Naive thymus-derived CD4-positive, alpha-beta T cell (primary cell): ENCODE data around the gene SH3RF3. TPM values are rescaled to one million over a fixed set of nuclear protein-coding genes. Genes with fewer than 3 reads are reported as not detected.

Experiments
- ATAC-seq: fragments of 150-1000 bp; cut with Tn5 transposase; 2 replicates; pipeline ENCODE4 v1.10.0; 2021; ENCODE audit warnings: mild to moderate bottlenecking, moderate library complexity
- CTCF ChIA-PET: fragments of 350-600 bp; sonication (Branson Sonifier 250); formaldehyde crosslinking; loops from one replicate; lab custom pipeline; 2021; ENCODE audit warnings: antibody characterized with exemption; lab: Charles Lee
- POLR2A ChIA-PET: fragments of 350-600 bp; sonication (Branson Sonifier 250); formaldehyde crosslinking; loops from one replicate; lab custom pipeline; 2021; ENCODE audit warnings: antibody characterized with exemption, inconsistent platforms; lab: Charles Lee
- DNase-seq, 9 donors: peaks; one replicate each; pipeline versions ENCODE4 v3.0.0 to v3.0.0-alpha.2; 2020 to 2022; ENCODE audit warnings: mixed read lengths in 1 of 9
- H3K27ac ChIP-seq: one replicate; pipeline ENCODE4 v1.7.0; 2013; ENCODE audit warnings: mild to moderate bottlenecking, low read depth, low read length, moderate library complexity
- H3K27me3 ChIP-seq, 2 donors: one replicate each; pipeline ENCODE4 v1.7.0; 2013; ENCODE audit warnings: low read length in 2 of 2, mild to moderate bottlenecking in 2 of 2, moderate library complexity in 2 of 2; ENCODE audit not compliant: control insufficient read depth in 2 of 2, insufficient read depth in 2 of 2
- H3K36me3 ChIP-seq, 3 experiments: 1 replicate in 2 of 3; 2 replicates in 1 of 3; pipeline ENCODE4 v1.7.0; 2013; ENCODE audit warnings: low read length in 3 of 3, mild to moderate bottlenecking in 3 of 3, moderate library complexity in 1 of 3; ENCODE audit not compliant: insufficient read depth in 3 of 3, control insufficient read depth in 2 of 3
- H3K4me1 ChIP-seq, 2 donors: one replicate each; pipeline ENCODE4 v1.7.0; 2013; ENCODE audit warnings: low read length in 2 of 2, mild to moderate bottlenecking in 2 of 2, moderate library complexity in 1 of 2; ENCODE audit not compliant: control insufficient read depth in 2 of 2, insufficient read depth in 2 of 2
- H3K4me3 ChIP-seq: 2 replicates; pipeline ENCODE4 v1.7.0; 2013; ENCODE audit warnings: mild to moderate bottlenecking, low read length
- H3K9me3 ChIP-seq, 3 experiments: 1 replicate in 2 of 3; 2 replicates in 1 of 3; pipeline ENCODE4 v1.7.0; 2013; ENCODE audit warnings: low read length in 3 of 3; ENCODE audit not compliant: control insufficient read depth in 2 of 3
- H3K27ac Mint-ChIP-seq, 9 donors: one replicate each; pipeline ENCODE4 v1.8.0; 2020 to 2022; ENCODE audit warnings: mixed read lengths in 9 of 9, mild to moderate bottlenecking in 8 of 9, moderate library complexity in 5 of 9, inconsistent platforms in 2 of 9
- H3K27me3 Mint-ChIP-seq, 5 donors: one replicate each; pipeline ENCODE4 v1.8.0; 2021 to 2022; ENCODE audit warnings: mixed read lengths in 5 of 5, mild to moderate bottlenecking in 1 of 5
- H3K36me3 Mint-ChIP-seq, 5 donors: one replicate each; pipeline ENCODE4 v1.8.0; 2020 to 2022; ENCODE audit warnings: mixed read lengths in 5 of 5, mild to moderate bottlenecking in 3 of 5, inconsistent platforms in 1 of 5
- H3K4me1 Mint-ChIP-seq, 7 donors: one replicate each; pipeline ENCODE4 v1.8.0; 2020 to 2022; ENCODE audit warnings: mixed read lengths in 7 of 7, mild to moderate bottlenecking in 3 of 7, inconsistent platforms in 1 of 7
- H3K4me3 Mint-ChIP-seq, 10 donors: one replicate each; pipeline ENCODE4 v1.8.0; 2020 to 2022; ENCODE audit warnings: mild to moderate bottlenecking in 10 of 10, mixed read lengths in 10 of 10, moderate library complexity in 6 of 10, inconsistent platforms in 2 of 10
- H3K9me3 Mint-ChIP-seq, 11 donors: one replicate each; pipeline ENCODE4 v1.8.0; 2020 to 2022; ENCODE audit warnings: mixed read lengths in 11 of 11, mild to moderate bottlenecking in 4 of 11, inconsistent platforms in 1 of 11, moderate library complexity in 1 of 11
- intact Hi-C, 2 donors: fragments of 100-400 bp; cut with micrococcal nuclease; formaldehyde crosslinking; loops; one replicate each; pipeline ENCODE4 v1.15.1; 2023
- polyA plus RNA-seq, 2 donors: library from polyadenylated mRNA; unstranded; fragments of 300-500 nt; fragmentation: Illumina TruSeq; gene quantifications; one replicate each; pipeline ENCODE4 v1.2.3, GENCODE V29; 2021
- total RNA-seq, 6 experiments: library from RNA in 5 of 6; stranded (reverse) in 5 of 6; gene quantifications; 1 replicate in 5 of 6; 2 replicates in 1 of 6; pipeline ENCODE4 v1.2.3 and lab custom pipeline; 2021 to 2026

SH3RF3 gene
- total and polyA plus RNA-seq, 7 experiments from 2014 or later: 0.19 to 11.5 (median 4.8) TPM

- Mint-ChIP-seq H3K36me3 (peaks cover 0 to 4% (median 0%) of the 10 kb centered on the region in 5 donors), H3K27me3 (no peaks in the 10 kb centered on the region), H3K4me3 (no peak overlapping the region), H3K27ac (no peak overlapping the region), H3K9me3 (peaks cover 0 to 2% (median 0%) of the 10 kb centered on the region in 11 donors), H3K4me1 (peaks cover 0 to 42% (median 24%) of the 10 kb centered on the region in 7 donors)
- no peak for ATAC-seq
- Histone ChIP-seq H3K27me3 (no peaks in the 10 kb centered on the region), H3K36me3 (no peaks in the 10 kb centered on the region), H3K4me1 (no peaks in the 10 kb centered on the region), H3K9me3 (no peaks in the 10 kb centered on the region), H3K27ac (no peak overlapping the region), H3K4me3 (no peak overlapping the region)
- no peak for DNase-seq
- ChIA-PET CTCF (no interaction called here), POLR2A (no interaction called here)
- intact Hi-C loops: no loop called here
These were observed 135.8 kb downstream of the SH3RF3 start for GRCh38 chr2:109264595-109265328.

DNA sequence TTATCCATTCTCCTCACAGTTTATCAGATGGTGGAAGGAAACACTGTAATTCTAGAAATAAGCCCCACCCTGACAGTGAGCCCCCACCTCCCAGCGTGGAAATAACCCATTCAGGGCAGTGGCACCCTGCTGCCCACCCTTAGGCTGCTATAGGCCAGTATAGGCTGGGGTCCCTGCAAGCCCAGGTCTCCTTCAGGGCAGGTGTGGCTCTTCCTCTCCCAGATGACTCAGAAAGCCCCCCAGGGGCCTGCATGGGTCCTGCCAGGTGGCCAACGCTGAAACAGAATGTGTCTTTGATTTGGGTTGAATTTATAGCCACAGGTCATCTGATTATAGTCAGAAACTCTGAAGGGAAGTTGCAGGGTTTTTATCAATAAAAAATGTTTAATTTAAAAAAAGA, 136.4 kb downstream of the SH3RF3 start:
- intact Hi-C loops: no loop called here
- Mint-ChIP-seq H3K36me3 (peaks cover 0 to 4% (median 0%) of the 10 kb centered on the region in 5 donors), H3K27me3 (no peaks in the 10 kb centered on the region), H3K4me3 (no peak overlapping the region), H3K9me3 (peaks cover 0 to 2% (median 0%) of the 10 kb centered on the region in 11 donors), H3K4me1 (peaks cover 0 to 36% (median 18%) of the 10 kb centered on the region in 7 donors), H3K27ac (no peak overlapping the region)
- ATAC-seq (no peak), DNase-seq (no peak)
- Histone ChIP-seq H3K36me3 (no peaks in the 10 kb centered on the region), H3K4me3 (no peak overlapping the region), H3K4me1 (no peaks in the 10 kb centered on the region), H3K9me3 (no peaks in the 10 kb centered on the region), H3K27ac (no peak overlapping the region), H3K27me3 (no peaks in the 10 kb centered on the region)
- CTCF ChIA-PET: no interaction called here
- POLR2A ChIA-PET: no interaction called here

DNA sequence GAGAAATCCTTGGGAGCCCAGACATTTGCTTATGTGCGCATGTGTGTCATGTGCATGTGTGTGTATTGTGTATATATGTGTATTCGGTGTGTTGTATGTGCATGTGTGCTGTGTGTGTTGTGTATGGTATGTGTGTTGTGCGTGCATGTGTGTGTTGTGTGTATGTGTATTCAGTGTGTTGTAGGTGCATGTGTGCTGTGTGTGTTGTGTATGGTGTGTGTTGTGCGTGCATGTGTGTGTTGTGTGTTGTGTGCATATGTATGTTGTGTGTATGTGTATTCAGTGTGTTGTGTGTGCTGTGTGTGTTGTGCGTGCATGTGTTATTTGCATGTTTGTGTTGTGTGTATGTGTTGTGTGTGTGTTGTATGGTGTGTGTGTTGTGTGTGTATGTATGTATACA, 136.9 kb downstream of the SH3RF3 start:
- DNase-seq: no peak
- Mint-ChIP-seq H3K4me3 (no peak overlapping the region), H3K36me3 (peaks cover 0 to 4% (median 0%) of the 10 kb centered on the region in 5 donors), H3K27ac (no peak overlapping the region), H3K4me1 (peaks cover 0 to 30% (median 14%) of the 10 kb centered on the region in 7 donors), H3K9me3 (peaks cover 0 to 2% (median 0%) of the 10 kb centered on the region in 11 donors), H3K27me3 (peaks cover 0 to 2% (median 0%) of the 10 kb centered on the region in 5 donors)
- no peaks in the 10 kb centered on the region for H3K36me3 ChIP-seq
- no peak overlapping the region for H3K4me3 ChIP-seq
- no peaks in the 10 kb centered on the region for H3K4me1 ChIP-seq
- intact Hi-C loops: no loop called here
- ChIA-PET POLR2A (no interaction called here), CTCF (no interaction called here)
- no peaks in the 10 kb centered on the region for H3K9me3 ChIP-seq
- ATAC-seq: no peak
- H3K27ac ChIP-seq: no peak overlapping the region
- H3K27me3 ChIP-seq: no peaks in the 10 kb centered on the region

- no peak overlapping the region for H3K27ac Mint-ChIP-seq
- no peak overlapping the region for H3K4me3 Mint-ChIP-seq
- no peak for ATAC-seq
- no peaks in the 10 kb centered on the region for H3K9me3 ChIP-seq
- no peak overlapping the region for H3K27ac ChIP-seq
- no peaks in the 10 kb centered on the region for H3K27me3 ChIP-seq
- no peaks in the 10 kb centered on the region for H3K4me1 ChIP-seq
- H3K36me3 Mint-ChIP-seq: peaks cover 0 to 4% (median 0%) of the 10 kb centered on the region in 5 donors
- no peak overlapping the region for H3K4me3 ChIP-seq
- peaks cover 0 to 2% (median 0%) of the 10 kb centered on the region in 11 donors for H3K9me3 Mint-ChIP-seq
- peaks cover 0 to 2% (median 0%) of the 10 kb centered on the region in 5 donors for H3K27me3 Mint-ChIP-seq
- ChIA-PET CTCF (no interaction called here), POLR2A (no interaction called here)
- no peaks in the 10 kb centered on the region for H3K36me3 ChIP-seq
- DNase-seq: no peak
- intact Hi-C loops: no loop called here
- H3K4me1 Mint-ChIP-seq: peaks cover 0 to 25% (median 14%) of the 10 kb centered on the region in 7 donors
These were observed 137.5 kb downstream of the SH3RF3 start for GRCh38 chr2:109266496-109266895.

- peaks cover 0 to 4% (median 0%) of the 10 kb centered on the region in 5 donors for H3K36me3 Mint-ChIP-seq
- Histone ChIP-seq H3K36me3 (no peaks in the 10 kb centered on the region), H3K4me1 (no peaks in the 10 kb centered on the region), H3K4me3 (no peak overlapping the region), H3K27me3 (no peaks in the 10 kb centered on the region), H3K27ac (no peak overlapping the region), H3K9me3 (no peaks in the 10 kb centered on the region)
- intact Hi-C loops: no loop called here
- ATAC-seq (peak; percentile 60), DNase-seq (no peak)
- H3K4me1 Mint-ChIP-seq: peaks cover 0 to 22% (median 14%) of the 10 kb centered on the region in 7 donors
- H3K27ac Mint-ChIP-seq: peak overlapping the region in 1 of 9 donors; percentile 53
- CTCF ChIA-PET: no interaction called here
- H3K9me3 Mint-ChIP-seq: peaks cover 0 to 2% (median 0%) of the 10 kb centered on the region in 11 donors
- H3K4me3 Mint-ChIP-seq: no peak overlapping the region
- POLR2A ChIA-PET: no interaction called here
- peaks cover 0 to 2% (median 0%) of the 10 kb centered on the region in 5 donors for H3K27me3 Mint-ChIP-seq
These were observed 138.2 kb downstream of the SH3RF3 start for GRCh38 chr2:109266998-109267854.

- Histone ChIP-seq H3K4me1 (no peaks in the 10 kb centered on the region), H3K27me3 (no peaks in the 10 kb centered on the region), H3K9me3 (no peaks in the 10 kb centered on the region), H3K4me3 (no peak overlapping the region), H3K27ac (no peak overlapping the region), H3K36me3 (no peaks in the 10 kb centered on the region)
- H3K9me3 Mint-ChIP-seq: peaks cover 0 to 2% (median 0%) of the 10 kb centered on the region in 11 donors
- ChIA-PET CTCF (no interaction called here), POLR2A (no interaction called here)
- DNase-seq: no peak
- no peak overlapping the region for H3K27ac Mint-ChIP-seq
- H3K27me3 Mint-ChIP-seq: peaks cover 0 to 2% (median 0%) of the 10 kb centered on the region in 5 donors
- intact Hi-C loops: no loop called here
- no peak for ATAC-seq
- H3K36me3 Mint-ChIP-seq: peaks cover 0 to 4% (median 0%) of the 10 kb centered on the region in 5 donors
- peaks cover 0 to 32% (median 14%) of the 10 kb centered on the region in 7 donors for H3K4me1 Mint-ChIP-seq
- no peak overlapping the region for H3K4me3 Mint-ChIP-seq
These were observed 139.9 kb downstream of the SH3RF3 start for GRCh38 chr2:109268916-109269315.
